ENCODE data around the gene LHPP.
A peak's percentile ranks its signal among the peaks of the same experiment; 100 is the strongest.
"Not testable (repeated sequence)": the region's sequence is repeated elsewhere in the genome, so short reads cannot be mapped to it uniquely, and the experiment has no call there.

The LHPP gene, protein sequence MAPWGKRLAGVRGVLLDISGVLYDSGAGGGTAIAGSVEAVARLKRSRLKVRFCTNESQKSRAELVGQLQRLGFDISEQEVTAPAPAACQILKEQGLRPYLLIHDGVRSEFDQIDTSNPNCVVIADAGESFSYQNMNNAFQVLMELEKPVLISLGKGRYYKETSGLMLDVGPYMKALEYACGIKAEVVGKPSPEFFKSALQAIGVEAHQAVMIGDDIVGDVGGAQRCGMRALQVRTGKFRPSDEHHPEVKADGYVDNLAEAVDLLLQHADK

GRCh38 chr10:124461642-124462347, at the start of gene LHPP:
Gene LHPP (plus strand): TSS chr10:124461823. CDS start chr10:124461863, 40 bp downstream.
- peak; percentile 87 for DNase-seq (ENCODE audit: low spot score)

GRCh38 chr10:124414076-124414475, 47.5 kb upstream of the LHPP start:
- DNase-seq (ENCODE audit: low spot score), result no peak

DNA sequence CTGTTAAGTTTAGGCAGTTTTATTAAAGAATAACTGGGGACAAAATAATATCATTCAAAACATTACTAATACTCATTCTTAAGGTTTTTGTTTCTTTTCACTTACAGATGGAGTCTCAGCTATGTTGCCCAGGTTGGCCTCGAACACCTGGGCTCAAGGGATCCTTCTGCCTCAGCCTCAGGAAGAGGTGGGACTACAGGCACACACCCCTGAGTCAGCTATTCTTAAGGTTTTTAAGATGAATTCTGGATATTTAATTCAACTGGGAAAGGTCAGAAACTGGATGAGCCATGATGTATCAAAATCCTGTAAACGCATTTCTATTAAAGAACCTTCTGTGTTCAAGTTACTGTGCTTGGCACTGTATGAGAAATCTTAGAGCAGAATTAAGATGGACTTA, 46.4 kb upstream of the LHPP start:
- no peak for DNase-seq (ENCODE audit: low spot score)

- DNase-seq (ENCODE audit: low spot score), result no peak
Observed at GRCh38 chr10:124416733-124417132, 44.9 kb upstream of the LHPP start.

DNA sequence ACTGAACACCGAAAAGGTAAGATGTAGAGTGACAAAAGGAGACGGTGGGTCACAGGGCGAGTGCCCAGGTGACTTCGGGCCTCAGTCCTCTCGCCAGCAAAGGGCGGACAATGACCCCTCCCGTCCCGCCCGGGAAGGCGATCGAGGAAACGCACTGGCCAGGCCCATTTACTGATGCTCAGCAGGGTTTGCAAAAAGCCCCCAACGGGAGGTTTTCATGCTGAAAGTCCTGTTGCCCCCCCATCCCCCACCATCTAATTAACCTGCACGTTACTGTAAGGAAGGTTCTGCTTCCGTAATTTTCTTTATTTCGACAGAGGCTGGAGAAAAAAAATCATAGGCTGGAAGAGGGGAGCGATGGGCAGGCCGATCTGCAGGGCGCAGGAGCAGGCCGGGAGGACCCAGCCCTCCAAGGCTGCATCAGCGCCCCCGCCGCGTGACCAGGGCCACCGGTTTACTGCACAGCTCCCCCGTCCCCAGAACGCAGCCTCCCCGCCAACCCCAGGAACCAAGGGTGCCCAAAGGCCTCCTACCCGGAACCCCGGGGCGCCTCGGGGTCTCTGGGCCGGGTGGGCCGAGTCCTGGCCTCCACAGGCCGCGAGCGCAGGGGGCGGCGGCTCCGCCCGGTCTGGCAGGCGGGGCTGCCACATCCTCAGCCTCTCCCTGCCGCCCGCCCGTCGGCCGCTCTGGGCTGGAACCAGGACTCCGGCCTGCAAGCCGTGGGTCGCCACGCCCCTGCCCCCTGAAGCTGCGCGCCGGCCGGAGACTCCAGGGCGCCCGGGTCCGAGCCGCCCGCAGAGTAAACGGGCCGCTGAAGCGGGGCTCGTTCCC, 43.5 kb upstream of the LHPP start:
- peak; percentile 54 for DNase-seq (ENCODE audit: low spot score)

DNA sequence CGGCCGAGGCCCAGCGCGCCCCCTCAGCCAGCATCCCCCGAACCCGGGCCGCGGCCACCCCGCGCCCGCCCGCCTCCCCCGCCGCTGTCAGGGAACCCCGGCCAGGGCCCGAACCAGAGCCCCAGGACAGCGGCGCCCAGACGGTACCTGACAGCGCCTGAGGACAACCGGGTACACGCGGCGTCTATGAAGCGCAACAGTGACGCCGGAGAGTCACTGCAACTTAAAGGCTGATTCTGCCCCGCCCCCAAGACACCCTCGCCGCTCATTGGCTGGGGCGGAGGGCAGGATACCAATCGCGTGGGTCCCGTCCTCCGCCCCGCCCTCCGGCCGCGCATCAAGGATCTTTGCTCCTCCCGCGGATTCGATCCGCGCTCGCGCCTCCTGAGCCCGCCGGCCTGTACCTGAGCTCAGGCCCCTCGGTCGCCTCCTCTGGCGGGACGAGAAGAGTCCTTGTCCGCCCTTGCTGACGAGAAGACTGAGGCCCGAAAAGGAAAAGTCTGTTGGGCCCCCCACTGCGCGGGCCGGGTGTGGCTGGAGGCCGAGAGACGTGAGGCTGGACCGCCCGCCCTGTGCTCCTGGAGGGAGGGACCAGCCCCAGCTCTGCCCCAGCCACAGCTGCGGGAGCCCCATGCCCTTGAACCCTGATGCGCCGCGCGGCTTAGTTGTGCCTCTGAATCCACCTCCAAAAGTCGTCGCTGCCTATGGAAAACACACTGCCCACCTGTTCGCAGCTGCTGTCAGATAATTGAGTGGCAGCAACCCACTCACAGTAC, 42.7 kb upstream of the LHPP start, which contains the start of gene OAT:
Gene OAT, minus strand, starts transcription at position 198 of the 776 bp plus-strand sequence. CDS start 6,752 bp downstream, outside the sequence.
- peak; percentile 98 for DNase-seq (ENCODE audit: low spot score)

GRCh38 chr10:124419635-124420034, 42.0 kb upstream of the LHPP start:
- DNase-seq (ENCODE audit: low spot score), result no peak

- DNase-seq (ENCODE audit: low spot score), result no peak
Observed at GRCh38 chr10:124420254-124420653, 41.4 kb upstream of the LHPP start.

DNA sequence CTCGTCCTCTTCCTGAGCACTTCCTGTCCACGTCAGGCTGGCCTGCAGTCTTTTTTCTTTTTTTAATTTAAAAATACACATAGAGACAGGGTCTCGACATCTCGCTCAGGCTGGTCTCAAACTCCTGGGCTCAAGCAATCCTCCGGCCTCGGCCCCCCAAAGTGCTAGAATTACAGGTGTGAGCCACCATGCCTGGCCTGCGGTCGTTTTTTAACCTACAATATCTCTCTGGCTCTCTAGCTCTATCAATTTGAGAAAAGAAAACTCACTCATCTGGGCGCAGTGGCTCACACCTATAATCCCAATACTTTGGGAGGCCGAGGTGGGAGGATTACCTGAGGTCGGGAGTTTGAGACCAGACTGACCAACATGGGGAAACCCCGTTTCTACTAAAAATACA, 38.9 kb upstream of the LHPP start:
- no peak for DNase-seq (ENCODE audit: low spot score)

DNA sequence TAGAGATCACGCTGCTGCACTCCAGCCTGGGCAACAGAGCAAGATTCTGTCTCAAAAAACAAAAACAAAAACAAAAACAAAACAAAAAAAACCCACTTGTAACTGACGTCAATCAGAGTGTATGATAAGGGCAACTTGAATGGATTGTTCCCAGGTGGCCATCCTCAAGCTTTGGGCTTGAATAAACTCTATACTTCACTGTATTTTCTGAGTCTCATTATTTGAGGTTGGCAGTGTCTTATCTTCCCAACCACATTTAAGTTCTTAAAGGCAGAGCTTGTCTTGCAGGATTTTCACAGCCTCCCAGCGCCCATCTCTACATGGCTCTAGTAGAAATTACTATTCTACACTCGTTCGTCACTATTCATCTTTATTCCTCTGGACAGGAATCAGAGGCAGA, 37.8 kb upstream of the LHPP start:
- no peak for DNase-seq (ENCODE audit: low spot score)

- DNase-seq (ENCODE audit: low spot score), result no peak
Observed at GRCh38 chr10:124425227-124425962, 36.2 kb upstream of the LHPP start.

DNA sequence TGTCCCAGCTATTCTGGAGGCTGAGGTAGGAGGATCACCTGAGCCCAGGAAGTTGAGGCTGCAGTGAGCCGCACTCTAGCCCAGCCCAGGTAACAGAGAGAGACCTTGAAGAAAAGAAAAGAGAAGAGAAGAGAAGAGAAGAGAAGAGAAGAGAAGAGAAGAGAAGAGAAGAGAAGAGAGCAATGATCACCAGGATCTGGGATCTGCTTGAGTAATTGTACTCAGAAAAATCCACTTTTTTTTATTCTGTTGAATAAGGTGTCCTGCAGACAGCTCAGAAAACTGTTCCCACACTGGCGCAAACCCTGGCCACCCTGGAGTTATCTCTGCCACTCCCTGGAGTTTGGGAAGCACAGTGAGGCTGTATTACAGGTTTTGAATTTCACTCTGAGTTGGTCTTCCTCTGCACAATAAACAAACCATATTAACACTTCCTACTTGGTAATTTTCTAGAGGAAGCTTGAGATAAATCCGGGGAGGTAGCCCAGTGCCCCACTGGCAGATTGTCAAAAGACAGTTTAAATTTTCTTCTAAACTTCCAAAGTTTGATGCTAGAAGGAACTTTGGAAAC, 33.3 kb upstream of the LHPP start:
- DNase-seq (ENCODE audit: low spot score), result no peak

DNA sequence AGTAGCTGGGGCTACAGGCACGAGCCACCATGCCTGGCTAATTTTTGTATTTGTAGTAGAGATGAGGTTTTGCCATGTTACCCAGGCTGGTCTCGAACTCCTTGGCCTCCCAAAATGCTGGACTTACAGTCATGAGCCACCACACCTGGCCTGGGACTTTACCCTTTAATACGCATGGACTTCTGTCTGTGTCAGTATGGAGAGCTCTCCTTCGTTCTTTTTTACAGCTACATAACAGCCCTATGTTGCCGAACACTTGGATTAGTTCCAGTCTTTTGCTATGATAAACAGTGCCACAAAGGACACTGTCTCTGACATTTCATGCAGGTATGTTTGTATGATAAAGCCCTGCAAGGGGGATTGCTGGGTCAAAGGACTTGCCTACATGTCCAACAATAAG, 32.0 kb upstream of the LHPP start:
- no peak for DNase-seq (ENCODE audit: low spot score)

GRCh38 chr10:124430077-124430476, 31.5 kb upstream of the LHPP start:
- no peak for DNase-seq (ENCODE audit: low spot score)

DNA sequence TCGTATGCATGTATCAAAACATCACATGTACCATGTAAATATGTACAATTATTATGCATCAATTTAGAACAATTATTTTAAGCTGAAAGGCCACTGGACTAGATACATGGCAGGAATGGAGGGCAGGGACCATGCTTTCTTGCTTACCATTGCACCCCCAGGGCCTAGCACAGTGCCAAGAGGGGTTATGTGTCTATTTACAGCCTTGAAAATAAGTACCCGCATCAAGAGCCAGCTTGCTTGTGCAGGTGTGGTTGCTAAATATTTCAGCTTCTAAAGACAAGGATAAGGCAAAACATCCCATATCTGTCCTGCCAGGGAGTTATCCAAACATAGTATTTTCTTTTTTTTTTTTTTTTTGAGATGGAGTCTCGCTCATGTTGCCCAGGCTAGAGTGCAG, 28.2 kb upstream of the LHPP start:
- no peak for DNase-seq (ENCODE audit: low spot score)

DNA sequence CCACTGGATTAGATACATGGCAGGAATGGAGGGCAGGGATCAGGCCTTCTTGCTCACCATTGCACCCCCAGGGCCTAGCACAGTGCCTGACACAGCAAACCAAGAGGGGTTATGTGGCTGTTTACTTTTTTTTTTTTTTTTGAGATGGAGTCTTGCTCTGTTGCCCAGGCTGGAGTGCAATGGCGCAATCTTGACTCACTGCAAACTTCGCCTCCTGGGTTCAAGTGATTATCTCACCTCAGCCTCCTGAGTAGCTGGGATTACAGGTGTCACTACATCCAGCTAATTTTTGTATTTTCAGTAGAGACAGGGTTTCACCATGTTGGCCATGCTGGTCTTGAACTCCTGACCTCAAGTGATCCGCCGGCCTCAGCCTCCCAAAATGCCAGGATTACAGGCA, 25.9 kb upstream of the LHPP start:
- not testable (repeated sequence) for DNase-seq (ENCODE audit: low spot score)

GRCh38 chr10:124436191-124436638, 25.4 kb upstream of the LHPP start:
- peak; percentile 66 for DNase-seq (ENCODE audit: low spot score)

GRCh38 chr10:124441694-124442093, 19.9 kb upstream of the LHPP start:
- not testable (repeated sequence) for DNase-seq (ENCODE audit: low spot score)

- DNase-seq (ENCODE audit: low spot score), result no peak
Observed at GRCh38 chr10:124446830-124447750, 14.5 kb upstream of the LHPP start.
